HG03280 (cell line): ENCODE measurements around the gene CEP41.

Experiments
- ATAC-seq: cut with Tn5 transposase; IDR thresholded peaks from one replicate; pipeline ENCODE4 v1.9.1; 2021; ENCODE audit warnings: mild to moderate bottlenecking, moderate library complexity; ENCODE audit not compliant: unreplicated experiment

The CEP41 gene

GRCh38 chr7:130372402-130373165, 68.2 kb downstream of the CEP41 start:
- no peak for ATAC-seq

GRCh38 chr7:130371046-130371445, 69.8 kb downstream of the CEP41 start:
- ATAC-seq, result no peak

- ATAC-seq, result no peak
Measured at GRCh38 chr7:130369831-130370550, 70.8 kb downstream of the CEP41 start.

- ATAC-seq, result no peak
Measured at GRCh38 chr7:130369110-130369711, 71.6 kb downstream of the CEP41 start.

GRCh38 chr7:130367836-130368746, 72.7 kb downstream of the CEP41 start:
- no peak for ATAC-seq

- no peak for ATAC-seq
Measured at GRCh38 chr7:130367088-130367755, 73.6 kb downstream of the CEP41 start.

GRCh38 chr7:130366564-130366963, 74.3 kb downstream of the CEP41 start:
- ATAC-seq, result no peak

- ATAC-seq, result no peak
Measured at GRCh38 chr7:130365511-130366441, 75.0 kb downstream of the CEP41 start.

GRCh38 chr7:130365088-130365487, 75.7 kb downstream of the CEP41 start:
- no peak for ATAC-seq

GRCh38 chr7:130364451-130364850, 76.4 kb downstream of the CEP41 start:
- no peak for ATAC-seq

GRCh38 chr7:130363026-130363847, 77.6 kb downstream of the CEP41 start:
- ATAC-seq, result no peak

- ATAC-seq, result no peak
Measured at GRCh38 chr7:130362251-130362816, 78.5 kb downstream of the CEP41 start.

GRCh38 chr7:130361681-130362080, 79.1 kb downstream of the CEP41 start:
- ATAC-seq, result no peak

GRCh38 chr7:130360518-130360917, 80.3 kb downstream of the CEP41 start:
- no peak for ATAC-seq

- no peak for ATAC-seq
Measured at GRCh38 chr7:130359276-130359857, 81.4 kb downstream of the CEP41 start.

GRCh38 chr7:130358471-130358870, 82.3 kb downstream of the CEP41 start:
- no peak for ATAC-seq

- ATAC-seq, result no peak
Measured at GRCh38 chr7:130356876-130357611, 83.8 kb downstream of the CEP41 start.
